UCSD-AML1 (cell line): ENCODE measurements around the gene SLC5A3.

ENCODE experiments used
- DNase-seq: peaks from one replicate; lab custom pipeline; 2025; ENCODE audit not compliant: unreplicated experiment; lab: John Stamatoyannopoulos, UW

SLC5A3 gene

GRCh38 chr21:34097442-34097841, 24.1 kb downstream of the SLC5A3 start:
- DNase-seq = no peak

GRCh38 chr21:34100337-34100736, 27.0 kb downstream of the SLC5A3 start:
- DNase-seq = no peak

GRCh38 chr21:34100790-34101189, 27.4 kb downstream of the SLC5A3 start:
- DNase-seq = no peak

- DNase-seq = no peak
These were observed 32.7 kb downstream of the SLC5A3 start for GRCh38 chr21:34105947-34106541.

- DNase-seq = no peak
These were observed 34.2 kb downstream of the SLC5A3 start for GRCh38 chr21:34107606-34108005.

GRCh38 chr21:34109075-34109474, 35.7 kb downstream of the SLC5A3 start:
- no peak for DNase-seq

- no peak for DNase-seq
These were observed 37.3 kb downstream of the SLC5A3 start for GRCh38 chr21:34110594-34111202.

GRCh38 chr21:34112316-34113033, 39.1 kb downstream of the SLC5A3 start:
- DNase-seq = no peak

- DNase-seq = no peak
These were observed 40.5 kb downstream of the SLC5A3 start for GRCh38 chr21:34113842-34114241.

- no peak for DNase-seq
These were observed 41.8 kb downstream of the SLC5A3 start for GRCh38 chr21:34115160-34115559.

GRCh38 chr21:34116569-34116968, 43.2 kb downstream of the SLC5A3 start:
- no peak for DNase-seq

GRCh38 chr21:34120867-34121266, 47.5 kb downstream of the SLC5A3 start:
- no peak for DNase-seq

GRCh38 chr21:34122047-34122446, 48.7 kb downstream of the SLC5A3 start:
- no peak for DNase-seq
